ENCODE results near the gene SLC10A7. TPM values are rescaled to one million over a fixed set of nuclear protein-coding genes. Genes with fewer than 3 reads are reported as not detected.

SLC10A7 gene
- total RNA-seq, 1 experiment from 2014 or later, result 3.9 TPM

- H4K91ac ChIP-seq (ENCODE audit: insufficient read length, low read depth, low read length), result no peak overlapping the region
- no peak overlapping the region for H3K4ac ChIP-seq (ENCODE audit: low read depth, low read length)
- H3K4me1 ChIP-seq (ENCODE audit: insufficient read depth, low read length), result no peaks in the 10 kb centered on the region
- H3K18ac ChIP-seq (ENCODE audit: insufficient read length, low read depth, low read length), result no peak overlapping the region
- Mint-ChIP-seq H3K4me1 (no peaks in the 10 kb centered on the region), H3K9me3 (no peaks in the 10 kb centered on the region), H3K27me3 (ENCODE audit: low read depth) (peaks cover 4% of the 10 kb centered on the region), H3K4me3 (no peak overlapping the region), H3K27ac (no peak overlapping the region), H3K36me3 (ENCODE audit: insufficient read depth in 1 of 3, low read depth in 3 of 3) (no peaks in the 10 kb centered on the region)
- no peak overlapping the region for H2BK120ac ChIP-seq (ENCODE audit: low read depth, low read length, poor library complexity, severe bottlenecking)
- H3K23me2 ChIP-seq (ENCODE audit: insufficient read length, low read depth, low read length, poor library complexity, severe bottlenecking), result no peaks in the 10 kb centered on the region
- H3K9me3 ChIP-seq (ENCODE audit: control insufficient read depth, low read depth, low read length), result no peaks in the 10 kb centered on the region
- no peaks in the 10 kb centered on the region for H3K79me2 ChIP-seq (ENCODE audit: insufficient read depth, low read length)
- no peak overlapping the region for H3K4me2 ChIP-seq (ENCODE audit: insufficient read depth, insufficient read length, low read length)
- no peak overlapping the region for H3K14ac ChIP-seq (ENCODE audit: insufficient read depth, low read length)
- H4K20me1 ChIP-seq (ENCODE audit: control insufficient read depth, insufficient read depth, insufficient read length), result no peaks in the 10 kb centered on the region
- TF ChIP-seq CTCF (conservative IDR thresholded peaks at IDR 0.05), result no peak
- no peak overlapping the region for H2AFZ ChIP-seq (ENCODE audit: low read length)
- no peak overlapping the region for H2BK5ac ChIP-seq (ENCODE audit: insufficient read length, low read length)
- H4K5ac ChIP-seq (ENCODE audit: insufficient read length, low read depth, low read length), result no peak overlapping the region
- H3K23ac ChIP-seq (ENCODE audit: insufficient read length, low read depth, low read length), result no peak overlapping the region
- no peak overlapping the region for H4K8ac ChIP-seq (replicated peaks; ENCODE audit: insufficient read length, low read depth, low read length)
- no peak overlapping the region for H2BK20ac ChIP-seq (ENCODE audit: low read depth, low read length, poor library complexity, severe bottlenecking)
- H3T11ph ChIP-seq (ENCODE audit: low read length), result no peak overlapping the region
- H3K9ac ChIP-seq (ENCODE audit: extremely low read depth, insufficient read length, low read length), result no peak overlapping the region
- no peak overlapping the region for H2AK5ac ChIP-seq (ENCODE audit: insufficient read length, low read length)
- H2BK15ac ChIP-seq (ENCODE audit: low read depth, low read length), result no peak overlapping the region
- no peaks in the 10 kb centered on the region; the same call in 1 of the 2 replicates for H3K27me3 ChIP-seq (ENCODE audit: insufficient read depth, low read length)
- no peak overlapping the region for H2BK12ac ChIP-seq (ENCODE audit: insufficient read length, low read depth, low read length)
- no peak overlapping the region for H3K56ac ChIP-seq (ENCODE audit: insufficient read length, low read depth, low read length)
- no peaks in the 10 kb centered on the region for H3K79me1 ChIP-seq (ENCODE audit: insufficient read depth, low read depth, low read length, poor library complexity, severe bottlenecking)
- H3K27ac ChIP-seq (ENCODE audit: insufficient read length, low read depth, low read length), result no peak overlapping the region
- no peak for DNase-seq
Measured at GRCh38 chr4:146343199-146343598, 178.5 kb downstream of the SLC10A7 start.
